Ureter (tissue), 1 donor: ENCODE measurements around the gene CARD10. TPM values are rescaled to one million over a fixed set of nuclear protein-coding genes. Genes with fewer than 3 reads are reported as not detected.
"Not testable (repeated sequence)": the region's sequence is repeated elsewhere in the genome, so short reads cannot be mapped to it uniquely, and the experiment has no call there.

Experiments
- DNase-seq: peaks from one replicate; pipeline ENCODE4 v3.0.0-alpha.2; 2020; ENCODE audit warnings: low spot score
- total RNA-seq: library from RNA; stranded (reverse); gene quantifications from one replicate; pipeline ENCODE4 v1.2.4, GENCODE V29; 2023
- donor health status: DM: yes; HTN: yes; CAD: no.

Gene CARD10
- total RNA-seq, 1 donor from 2014 or later = 14.9 TPM

DNA sequence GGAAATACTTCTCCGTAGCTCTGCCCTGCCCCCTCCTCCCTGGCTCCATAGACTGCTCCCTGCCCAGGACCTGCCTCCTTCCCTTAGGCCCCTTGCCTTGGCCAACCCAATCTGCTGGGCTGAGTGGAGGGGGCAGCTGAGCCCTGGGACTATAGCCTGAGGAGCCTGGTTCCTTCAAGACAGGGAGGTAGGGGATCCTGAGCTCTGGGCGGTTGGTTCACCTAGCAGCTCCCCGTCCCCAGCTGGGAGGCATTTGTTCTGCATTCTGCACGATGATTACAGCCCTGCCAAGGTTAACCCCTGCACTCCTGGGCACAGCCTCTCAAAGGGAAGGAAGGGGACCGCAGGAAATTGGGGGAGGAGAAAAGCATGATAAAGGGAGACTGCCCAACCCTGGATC is 37.5 kb upstream of the CARD10 start:
- no peak for DNase-seq

DNA sequence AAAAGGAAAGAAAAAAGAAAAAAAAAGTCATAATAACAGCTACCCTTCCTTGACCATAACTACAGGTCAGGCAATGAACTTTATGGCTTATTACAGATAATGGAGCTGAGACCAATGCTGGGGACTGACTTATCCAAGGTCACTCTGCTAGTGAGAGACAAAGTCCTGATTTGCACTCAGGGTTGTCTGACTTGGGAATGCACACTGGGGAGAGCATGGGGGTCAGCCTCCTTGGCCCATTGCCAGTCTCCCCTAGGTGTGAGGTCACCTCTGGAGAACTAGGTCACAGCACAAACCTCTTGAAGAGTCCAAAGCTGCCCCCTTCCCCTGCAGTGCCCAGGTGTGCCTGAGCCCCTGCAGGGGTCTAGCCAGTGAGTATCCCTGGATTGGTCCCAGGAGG is 35.8 kb upstream of the CARD10 start:
- no peak for DNase-seq

DNA sequence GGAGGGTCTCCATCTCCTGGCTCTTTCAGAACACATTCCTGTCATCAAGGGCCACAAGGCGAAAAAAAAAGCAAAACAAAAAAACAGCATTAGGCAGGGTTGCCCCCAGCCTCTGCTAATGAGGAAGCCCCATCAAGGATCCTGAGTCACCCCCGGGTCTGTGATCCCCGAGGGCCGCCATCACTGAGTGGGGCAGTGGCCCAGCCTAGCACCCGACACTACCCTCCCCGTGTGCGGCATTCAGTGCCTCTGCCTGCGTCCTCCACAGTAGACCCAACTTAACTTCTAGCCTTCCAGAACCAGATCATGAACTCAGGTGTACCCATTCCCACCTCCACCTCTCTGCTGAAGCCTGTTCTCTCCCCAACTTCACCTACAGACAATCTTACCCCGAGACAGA is 34.5 kb upstream of the CARD10 start:
- DNase-seq = no peak

DNA sequence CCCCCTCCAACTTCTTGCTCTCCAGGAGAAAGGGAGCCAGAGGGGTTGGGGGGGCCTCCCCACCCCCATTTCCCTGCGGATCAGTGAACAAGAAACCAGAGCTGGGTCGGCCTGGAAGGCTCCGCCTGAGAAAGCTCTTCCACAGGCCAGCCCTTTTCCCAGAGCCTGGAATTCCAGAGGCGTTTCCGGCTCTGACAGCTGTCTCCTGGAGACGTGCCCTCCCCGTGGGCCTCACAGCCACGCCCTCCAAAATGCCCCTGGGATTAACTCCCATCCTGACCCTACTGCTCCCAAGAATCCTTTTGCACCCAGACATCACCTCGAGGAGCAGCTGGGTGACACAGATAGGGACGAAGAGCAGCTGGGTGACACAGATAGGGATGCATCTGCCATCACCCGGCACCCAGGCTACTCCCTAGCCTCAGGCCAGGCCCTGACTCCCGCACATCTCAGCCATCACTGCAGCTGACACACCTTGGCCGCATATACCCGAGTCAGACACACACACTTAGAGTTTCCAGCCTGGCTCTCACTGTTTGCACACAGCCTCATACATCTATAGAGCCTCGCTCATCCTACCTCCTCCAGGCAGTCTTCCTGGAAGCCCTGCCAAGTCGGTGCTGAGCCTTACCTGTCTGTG is 33.4 kb upstream of the CARD10 start:
- DNase-seq = no peak

DNA sequence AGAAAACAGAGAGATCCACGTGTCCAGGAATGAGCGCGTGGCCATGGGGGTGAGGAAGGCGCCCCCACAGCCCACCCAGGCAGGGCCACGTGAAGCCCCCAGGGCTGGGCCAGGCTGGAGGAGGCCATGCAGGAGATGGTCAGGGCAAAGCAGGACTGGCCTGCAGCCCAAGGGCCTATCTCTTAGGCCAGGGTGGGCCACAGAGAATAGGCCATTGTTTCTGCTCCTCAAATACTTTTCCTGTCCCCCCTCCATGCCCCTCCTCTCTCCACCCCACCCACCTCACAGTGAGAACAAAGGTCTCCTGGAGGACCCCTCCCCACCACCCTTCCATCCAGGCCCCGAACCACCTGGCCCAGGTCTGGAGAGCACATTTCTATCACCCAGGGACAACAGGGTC is 32.8 kb upstream of the CARD10 start:
- DNase-seq = no peak

DNA sequence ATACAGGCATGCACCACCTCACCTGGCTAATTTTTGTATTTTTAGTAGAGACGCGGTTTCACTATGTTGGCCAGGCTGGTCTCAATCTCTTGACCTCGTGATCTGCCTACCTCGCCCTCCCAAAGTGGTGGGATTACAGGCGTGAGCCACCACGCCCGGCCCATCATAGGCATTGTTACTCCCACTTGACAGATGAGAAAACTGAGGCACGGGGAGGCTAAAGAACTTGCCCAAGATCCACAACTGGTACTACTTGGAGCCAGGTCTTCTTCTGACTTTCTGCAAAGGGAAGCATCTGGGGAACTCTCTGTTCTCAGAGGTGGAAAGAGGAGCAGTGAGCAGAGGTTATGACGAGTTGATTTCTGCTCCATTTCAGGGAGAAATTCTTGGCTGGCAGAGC is 31.7 kb upstream of the CARD10 start:
- DNase-seq = not testable (repeated sequence)

DNA sequence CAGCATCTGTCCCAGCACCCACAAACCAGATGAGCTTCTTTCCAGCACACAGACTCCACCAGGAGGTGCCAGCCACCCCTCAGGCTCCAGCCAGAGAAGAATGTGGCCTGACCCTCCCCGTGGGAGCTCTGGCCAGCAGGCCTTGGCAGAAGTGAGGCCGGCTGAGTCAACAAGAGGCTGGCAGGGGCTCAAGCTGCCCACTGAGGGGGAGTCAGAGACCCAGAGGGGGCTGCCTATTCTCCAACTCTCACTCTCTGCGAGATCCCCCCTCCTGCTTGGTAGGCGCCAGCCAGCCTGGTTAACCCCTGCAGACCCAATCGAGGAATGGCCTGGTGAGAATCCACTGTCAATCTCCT is 30.5 kb upstream of the CARD10 start:
- DNase-seq = no peak

DNA sequence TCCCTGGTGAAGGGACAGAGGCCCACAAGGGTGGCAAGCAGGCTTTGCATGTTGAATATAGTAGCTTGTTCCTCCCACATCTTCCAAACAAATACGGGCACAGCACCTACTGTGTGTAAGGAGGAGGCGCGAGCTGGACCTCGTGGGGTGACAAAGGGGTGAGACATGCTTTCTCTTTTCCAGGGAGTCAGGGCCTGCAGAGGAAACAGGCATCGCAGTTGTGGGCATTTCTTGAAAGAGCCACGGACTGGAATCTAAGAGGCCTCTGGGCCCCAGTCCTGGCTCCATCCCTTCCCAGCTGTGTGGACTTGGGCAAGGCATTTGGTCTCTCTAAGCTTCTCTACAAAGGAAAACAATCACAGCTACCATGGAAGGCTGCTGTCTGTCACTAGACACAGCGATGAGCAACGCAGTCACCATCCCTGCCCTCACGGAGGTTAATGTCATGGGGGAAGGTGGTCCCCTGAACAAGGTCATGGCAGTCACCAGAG is 28.1 kb upstream of the CARD10 start:
- no peak for DNase-seq

DNA sequence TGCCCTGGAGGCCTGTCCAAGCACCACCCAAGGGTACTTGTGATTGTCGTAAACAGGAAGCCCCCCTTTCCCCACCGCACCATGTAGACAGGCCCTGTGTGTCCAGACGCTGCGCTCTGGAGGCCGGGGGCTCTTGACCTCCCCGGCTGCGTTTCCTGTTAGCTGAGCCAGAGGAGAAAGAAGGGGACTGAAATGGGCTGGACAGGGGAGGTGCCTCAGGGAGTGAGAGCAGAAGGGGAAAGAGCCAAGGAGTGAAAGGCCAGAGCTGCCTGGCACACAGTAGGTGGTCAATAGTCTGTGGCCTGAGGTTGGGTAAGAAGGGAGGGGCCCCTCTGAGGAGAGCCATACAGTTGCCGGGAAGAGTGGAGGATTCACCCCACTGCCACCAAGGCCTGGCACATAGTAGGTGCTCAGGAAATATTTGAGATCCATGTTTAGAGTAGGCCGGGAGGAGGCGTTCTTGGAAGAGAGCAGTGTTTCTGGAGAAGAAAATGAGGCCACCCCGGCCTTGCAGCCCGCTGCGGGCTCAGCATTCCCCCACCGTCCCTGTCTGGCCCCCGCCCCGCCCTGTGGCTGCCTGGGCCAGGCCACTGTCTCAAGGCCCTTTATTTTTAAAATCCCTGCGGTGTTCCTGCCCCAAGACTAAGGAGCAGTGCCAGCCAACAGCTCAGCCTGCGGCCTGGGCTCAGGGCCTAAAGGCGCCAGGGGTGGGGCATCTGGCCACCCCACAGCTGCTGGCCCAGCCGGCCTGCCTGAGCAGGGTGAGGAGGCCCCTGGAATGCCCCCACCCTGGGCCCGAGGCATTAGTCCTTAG is 27.4 kb upstream of the CARD10 start:
- no peak for DNase-seq

DNA sequence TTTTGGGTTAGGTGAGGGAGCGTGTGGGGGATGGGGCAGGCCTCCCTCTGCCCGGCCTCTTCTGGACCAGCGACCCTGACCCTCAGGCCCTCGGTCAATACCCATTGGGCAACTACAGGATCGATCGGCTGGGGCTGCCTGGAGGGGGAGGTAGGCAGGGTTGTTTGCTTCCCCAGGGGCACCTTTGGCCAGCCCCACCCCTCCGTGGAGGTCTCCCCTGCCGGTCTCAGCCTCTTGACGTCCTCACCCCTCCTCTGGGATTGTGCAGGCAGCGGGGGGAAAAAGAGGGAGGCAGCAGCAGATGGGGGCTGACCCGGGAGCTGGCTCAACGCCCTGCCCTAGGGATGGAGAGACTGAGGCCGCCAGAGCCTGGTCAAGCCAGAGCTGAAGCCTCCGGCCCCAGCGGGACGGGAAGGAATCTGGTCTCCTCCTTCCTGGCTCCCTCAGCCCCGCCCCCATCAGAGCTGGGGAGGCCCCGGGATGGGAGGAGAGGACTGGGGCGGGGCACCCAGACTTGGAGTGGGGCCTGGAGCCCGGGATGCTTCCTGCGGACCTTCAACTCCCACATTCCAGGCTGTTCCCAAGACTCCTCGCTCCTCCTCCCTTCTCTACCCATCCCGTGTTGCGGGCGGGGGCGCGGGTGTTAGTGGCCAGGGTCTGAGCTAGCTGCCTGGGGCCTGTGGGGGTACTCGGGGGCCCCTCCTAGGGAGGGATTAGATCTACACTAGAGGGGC is 26.7 kb upstream of the CARD10 start:
- peak; percentile 81 for DNase-seq

DNA sequence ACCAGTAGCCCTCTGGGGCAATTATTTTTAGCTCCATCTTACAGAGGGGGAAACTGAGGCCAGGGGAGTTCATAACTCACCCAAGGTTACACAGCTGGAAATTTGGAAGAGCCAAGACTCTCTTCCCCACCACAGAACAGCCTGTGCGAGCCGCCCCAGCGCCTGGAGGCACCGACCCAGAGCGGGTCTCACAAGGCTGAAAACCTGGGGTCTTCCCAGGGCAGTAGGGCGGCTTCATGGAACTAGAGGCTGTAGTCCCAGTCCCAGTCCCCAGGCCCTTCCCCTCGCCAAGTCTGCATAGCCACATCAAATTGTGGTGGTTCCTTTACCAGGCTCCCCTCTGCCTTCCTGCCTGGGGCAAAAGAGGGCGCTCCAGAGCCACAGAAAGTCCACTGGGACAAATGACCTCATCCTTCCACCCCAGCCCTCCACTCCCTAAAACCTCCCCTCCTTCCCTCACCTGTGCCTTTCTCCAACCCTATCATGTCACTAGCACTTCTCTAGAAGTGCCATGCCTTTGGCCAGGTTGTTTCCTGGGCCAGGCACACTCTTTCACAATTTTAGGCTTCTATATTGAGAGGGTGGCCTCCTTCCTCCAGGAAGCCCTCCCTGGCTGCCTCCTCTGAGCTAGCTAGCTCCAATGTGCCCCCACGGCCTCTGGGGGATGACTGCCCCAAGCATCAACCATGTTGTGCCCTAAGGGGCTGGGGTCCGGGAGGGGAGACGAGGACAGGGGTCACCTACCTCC is 25.9 kb upstream of the CARD10 start:
- no peak for DNase-seq

DNA sequence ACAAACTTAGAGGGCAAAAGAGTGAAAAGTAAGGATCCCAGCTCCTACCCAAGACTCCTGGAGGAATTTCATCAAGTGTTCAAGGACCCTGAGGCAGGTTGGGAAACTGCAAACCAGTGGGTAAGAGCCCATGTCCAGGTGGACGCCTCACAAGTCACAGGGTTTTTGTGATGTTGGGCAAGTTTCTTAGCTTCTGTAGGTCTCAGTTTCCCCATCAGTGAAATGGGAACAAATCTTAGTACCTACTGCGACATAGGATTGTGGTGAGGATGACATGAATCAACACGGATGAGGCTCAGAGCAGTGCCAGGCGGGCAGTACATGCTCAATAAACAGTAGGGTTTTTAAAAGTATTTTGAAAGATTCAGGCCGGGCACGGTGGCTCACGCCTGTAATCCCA is 23.7 kb upstream of the CARD10 start:
- DNase-seq = no peak

DNA sequence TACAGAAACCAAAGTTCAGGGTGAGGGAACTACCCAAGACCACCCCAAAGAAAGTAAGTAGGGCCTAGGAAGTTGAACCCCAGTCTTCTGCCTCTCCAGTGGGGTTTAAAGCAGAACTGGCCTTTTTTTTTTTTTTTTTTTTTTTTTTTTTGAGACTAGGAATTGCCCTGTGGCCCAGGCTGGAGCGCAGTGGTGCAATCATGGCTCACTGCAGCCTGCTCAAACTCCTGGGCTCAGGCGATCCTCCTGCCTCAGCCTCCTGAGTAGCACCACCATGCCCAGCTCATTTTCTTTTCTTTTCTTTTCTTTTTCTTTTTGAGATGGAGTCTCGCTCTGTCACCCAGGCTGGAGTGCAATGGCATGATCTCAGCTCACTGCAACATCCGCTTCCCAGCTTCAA is 23.2 kb upstream of the CARD10 start:
- not testable (repeated sequence) for DNase-seq

DNA sequence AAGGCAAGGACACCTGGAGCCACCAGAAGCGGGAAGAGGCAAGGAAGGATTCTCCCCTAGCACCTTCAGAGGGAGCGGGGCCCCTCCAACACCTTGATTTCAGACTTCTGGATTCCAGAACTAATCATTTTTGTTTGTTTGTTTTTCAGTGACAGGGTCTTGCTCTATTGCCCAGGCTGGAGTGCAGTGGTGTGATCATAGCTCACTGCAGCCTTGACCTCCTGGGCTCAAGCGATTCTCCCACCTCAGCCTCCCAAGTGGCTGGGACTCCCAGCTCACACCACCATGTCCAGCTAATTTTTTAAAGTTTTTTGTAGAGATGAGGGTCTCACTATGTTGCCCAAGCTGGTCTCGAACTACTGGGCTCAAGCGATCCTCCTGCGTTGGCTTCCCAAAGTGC is 20.6 kb upstream of the CARD10 start:
- DNase-seq = not testable (repeated sequence)

DNA sequence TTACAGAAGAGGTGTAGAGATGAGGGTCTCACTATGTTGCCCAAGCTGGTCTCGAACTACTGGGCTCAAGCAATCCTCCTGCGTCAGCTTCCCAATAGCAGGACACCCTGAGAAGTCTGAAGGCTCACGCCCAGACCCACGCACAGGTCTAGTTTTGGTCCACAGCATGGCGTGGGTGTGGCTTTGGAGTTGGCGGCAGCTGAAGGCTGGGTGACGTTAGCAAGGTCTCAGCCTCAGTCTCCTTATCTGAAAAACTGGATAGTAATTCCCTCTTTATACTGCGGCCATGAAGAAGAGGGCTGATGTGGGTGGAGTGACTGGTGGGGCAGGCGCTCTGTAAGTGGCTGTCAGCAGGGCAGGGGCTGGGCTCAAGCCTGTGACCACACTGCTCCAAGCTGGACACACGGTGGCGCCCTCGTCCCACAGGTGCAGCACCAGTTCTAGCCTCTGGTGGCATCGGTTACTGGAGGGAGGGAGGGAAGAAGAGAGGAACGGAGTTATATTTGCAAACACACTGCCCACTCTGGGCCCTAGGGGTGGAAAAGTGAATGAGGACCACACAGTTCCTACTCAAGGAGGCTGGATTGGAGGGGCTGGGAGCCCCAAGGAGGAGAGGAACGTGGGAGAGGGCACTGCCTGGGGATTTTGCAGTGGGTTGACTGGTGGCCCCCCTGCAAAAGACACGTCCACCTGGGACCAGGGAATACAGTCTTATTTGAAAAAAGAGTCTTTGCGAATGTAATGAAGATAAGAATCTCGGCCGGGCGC is 19.6 kb upstream of the CARD10 start:
- DNase-seq = peak; percentile 93

DNA sequence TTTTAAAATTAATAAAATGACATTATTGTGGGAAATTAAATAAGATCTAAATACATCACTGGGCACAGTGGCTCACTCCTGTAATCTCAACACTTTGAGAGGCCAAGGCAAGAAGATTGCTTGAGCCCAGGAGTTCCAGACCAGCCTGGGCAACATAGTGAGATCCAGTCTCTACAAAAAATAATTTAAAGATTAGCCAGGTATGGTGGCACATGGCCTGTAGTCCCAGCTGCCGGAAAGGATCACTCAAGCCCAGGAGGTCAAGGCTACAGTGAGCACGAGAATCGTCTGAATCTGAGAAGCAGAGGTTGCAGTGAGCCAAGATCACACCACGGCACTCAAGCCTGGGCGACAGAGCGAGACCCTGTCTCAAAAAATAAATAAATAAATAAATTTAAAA is 15.9 kb upstream of the CARD10 start:
- no peak for DNase-seq

DNA sequence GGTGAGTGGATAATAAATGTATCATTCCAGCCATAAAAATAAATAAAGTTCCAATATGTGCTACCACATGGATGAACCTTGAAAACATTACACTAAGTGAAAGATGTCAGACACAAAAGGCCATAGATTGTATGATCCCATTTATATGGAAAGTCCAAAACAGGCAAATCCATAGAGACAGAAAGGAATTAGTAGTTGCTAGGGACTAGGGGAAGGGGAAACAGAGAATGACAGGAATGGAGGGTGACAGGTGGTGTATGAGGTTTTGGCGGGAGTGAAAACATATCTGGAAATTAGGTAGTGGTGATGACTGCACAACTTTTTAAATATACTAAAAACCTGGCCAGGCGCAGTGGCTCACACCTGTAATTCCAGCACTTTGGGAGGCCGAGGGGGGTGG is 15.2 kb upstream of the CARD10 start:
- DNase-seq = no peak

DNA sequence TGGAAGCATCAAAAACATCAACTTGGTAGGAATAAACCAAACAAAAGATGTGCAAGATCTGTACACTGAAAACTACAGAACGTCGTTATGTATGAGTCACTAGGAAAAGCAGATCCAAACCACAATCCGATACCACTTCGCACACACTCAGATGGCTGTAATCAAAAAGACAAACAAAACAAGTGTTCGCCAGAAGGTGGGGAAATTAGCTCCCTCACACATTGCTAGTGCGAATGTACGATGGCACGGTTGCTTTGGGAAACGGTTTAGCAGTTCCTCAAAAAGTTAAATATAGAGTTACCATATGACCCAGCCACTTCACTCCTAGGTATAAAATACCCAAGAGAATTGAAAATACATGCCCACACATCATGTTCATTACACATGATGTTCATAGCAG is 14.8 kb upstream of the CARD10 start:
- DNase-seq = no peak

DNA sequence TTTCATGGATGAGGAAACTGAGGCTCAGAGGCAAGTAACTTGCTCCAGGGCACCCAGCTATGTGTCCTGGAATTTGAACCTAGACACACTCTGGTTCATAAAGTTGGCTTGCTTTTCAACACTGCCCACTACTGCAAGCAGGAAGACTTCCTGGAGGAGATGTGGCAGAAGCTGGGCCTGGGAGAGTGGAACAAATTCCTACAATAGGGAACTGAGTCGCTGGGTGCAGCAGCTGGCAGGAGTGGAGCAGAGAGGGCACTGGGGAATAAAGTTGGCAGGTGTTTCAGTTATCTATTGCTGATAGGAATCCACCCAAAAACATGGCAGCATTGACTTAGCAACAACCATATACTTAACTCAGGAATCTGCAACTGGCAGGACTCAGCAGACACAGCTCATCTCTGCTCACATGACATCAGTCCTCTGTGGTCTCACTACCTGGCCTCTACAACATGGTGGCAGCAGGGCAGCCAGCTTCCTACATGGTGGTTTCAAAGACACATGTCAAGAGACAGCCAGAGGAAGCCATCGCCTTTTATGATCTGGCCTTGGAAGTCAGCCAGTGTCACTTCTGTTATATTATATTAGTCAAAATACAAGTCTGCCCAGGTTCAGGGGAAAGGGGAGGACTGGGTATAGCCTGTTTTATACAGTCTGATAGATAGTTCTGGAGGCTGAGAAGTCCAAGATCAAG is 10.6 kb upstream of the CARD10 start:
- DNase-seq = no peak

DNA sequence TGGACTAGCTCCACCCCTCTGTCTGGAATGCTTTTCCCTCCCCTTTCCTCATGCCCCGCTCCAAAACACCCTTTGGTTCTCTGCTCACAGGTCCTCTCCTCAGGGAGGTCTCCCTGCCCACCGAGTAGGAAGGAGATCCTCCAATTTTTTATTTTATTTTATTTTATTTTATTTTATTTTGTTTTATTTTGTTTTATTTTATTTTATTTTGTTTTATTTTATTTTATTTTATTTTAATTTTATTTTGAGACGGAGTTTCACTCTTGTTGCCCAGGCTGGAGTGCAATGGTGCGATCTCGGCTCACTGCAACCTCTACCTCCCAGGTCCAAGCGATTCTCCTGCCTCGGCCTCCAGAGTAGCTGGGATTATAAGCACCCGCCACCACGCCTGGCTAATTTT is 8.7 kb upstream of the CARD10 start:
- DNase-seq = not testable (repeated sequence)
